Right lobe of liver (tissue), 4 donors: ENCODE results near the gene SYT1.

Experiments used
- POLR2A ChIP-seq: fragments of 450-650 bp; IDR thresholded peaks from one replicate; pipeline ENCODE4 v1.6.1; 2017; ENCODE audit warnings: antibody characterized with exemption, mild to moderate bottlenecking
- TF ChIP-seq, protein P1 (sequence below), 4 donors: fragments of 200-600 bp in 3 of 4; fragments of 450-650 bp in 1 of 4; IDR thresholded peaks; one replicate each; pipeline versions ENCODE4 v1.5.1 to v1.8.0; 2016 to 2022; ENCODE audit warnings: antibody characterized with exemption in 4 of 4, mild to moderate bottlenecking in 2 of 4
- donor health status: DM: no; HTN: no; CAD: no.
- donor health status: DM: no; HTN: no; CAD: no.
- donor health status: DM: no; HTN: yes; CAD: no.

DNA sequence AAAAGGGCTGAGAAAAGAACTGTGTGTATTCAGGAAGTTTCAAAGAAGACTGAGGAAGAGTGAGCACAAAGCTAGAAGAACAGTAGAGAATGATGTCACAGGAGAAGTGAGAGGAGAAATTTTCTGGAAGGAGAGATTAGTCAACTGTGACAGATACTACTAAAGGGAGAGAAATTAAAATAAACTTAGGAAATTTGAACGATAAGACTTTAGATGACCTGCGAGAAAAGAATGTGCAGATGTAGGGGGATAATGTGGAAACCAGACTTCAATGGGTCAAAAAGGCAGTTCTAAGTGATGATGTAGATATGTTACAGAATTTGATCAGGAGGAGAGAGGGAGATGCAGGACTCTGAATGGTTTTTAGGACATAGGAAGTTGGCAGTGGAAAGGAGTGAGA is 287.4 kb downstream of the SYT1 start:
- TF ChIP-seq, protein P1, sequence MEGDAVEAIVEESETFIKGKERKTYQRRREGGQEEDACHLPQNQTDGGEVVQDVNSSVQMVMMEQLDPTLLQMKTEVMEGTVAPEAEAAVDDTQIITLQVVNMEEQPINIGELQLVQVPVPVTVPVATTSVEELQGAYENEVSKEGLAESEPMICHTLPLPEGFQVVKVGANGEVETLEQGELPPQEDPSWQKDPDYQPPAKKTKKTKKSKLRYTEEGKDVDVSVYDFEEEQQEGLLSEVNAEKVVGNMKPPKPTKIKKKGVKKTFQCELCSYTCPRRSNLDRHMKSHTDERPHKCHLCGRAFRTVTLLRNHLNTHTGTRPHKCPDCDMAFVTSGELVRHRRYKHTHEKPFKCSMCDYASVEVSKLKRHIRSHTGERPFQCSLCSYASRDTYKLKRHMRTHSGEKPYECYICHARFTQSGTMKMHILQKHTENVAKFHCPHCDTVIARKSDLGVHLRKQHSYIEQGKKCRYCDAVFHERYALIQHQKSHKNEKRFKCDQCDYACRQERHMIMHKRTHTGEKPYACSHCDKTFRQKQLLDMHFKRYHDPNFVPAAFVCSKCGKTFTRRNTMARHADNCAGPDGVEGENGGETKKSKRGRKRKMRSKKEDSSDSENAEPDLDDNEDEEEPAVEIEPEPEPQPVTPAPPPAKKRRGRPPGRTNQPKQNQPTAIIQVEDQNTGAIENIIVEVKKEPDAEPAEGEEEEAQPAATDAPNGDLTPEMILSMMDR (IDR thresholded peaks at IDR 0.05), result no peak
- no peak for TF ChIP-seq POLR2A
